GM12878 (cell line): Measurements from ENCODE around the gene SMPDL3B. TPM values are rescaled to one million over a fixed set of nuclear protein-coding genes. Genes with fewer than 3 reads are reported as not detected.

Source experiments
- CBX3 ChIP-seq: fragments of 200-600 bp; sonication (generic); IDR thresholded peaks from 2 replicates; pipeline ENCODE4 v1.6.1; 2016; ENCODE audit warnings: low read depth, borderline replicate concordance
- CHD2 ChIP-seq: IDR thresholded peaks from 2 replicates; pipeline ENCODE4 v1.6.1; 2011; ENCODE audit warnings: low read depth, low read length, improper control_type of control experiment, borderline replicate concordance
- EP300 ChIP-seq, 2 experiments: fragments of 150-350 bp in 1 of 2; IDR thresholded peaks; 2 replicates each; pipeline ENCODE4 v1.6.1; 2011 to 2012; ENCODE audit warnings: low read depth in 2 of 2, low read length in 2 of 2, borderline replicate concordance in 1 of 2, improper control_type of control experiment in 1 of 2, inconsistent platforms in 1 of 2; ENCODE audit not compliant: control insufficient read depth in 1 of 2
- ETV6 ChIP-seq, 2 experiments: fragments of 450-650 bp in 1 of 2; IDR thresholded peaks in 1 of 2; conservative IDR thresholded peaks in 1 of 2; 2 replicates each; pipeline ENCODE4 v1.6.1; 2014; ENCODE audit warnings: antibody characterized with exemption in 1 of 2, borderline replicate concordance in 1 of 2, low read depth in 1 of 2, mild to moderate bottlenecking in 1 of 2, moderate library complexity in 1 of 2
- FOXK2 ChIP-seq: fragments of 450-650 bp; IDR thresholded peaks from 2 replicates; pipeline ENCODE4 v1.6.1; 2017; ENCODE audit warnings: mild to moderate bottlenecking, moderate library complexity
- GABPA ChIP-seq: IDR thresholded peaks from 2 replicates; pipeline ENCODE4 v1.6.1; 2014; ENCODE audit warnings: antibody characterized with exemption, low read depth, mild to moderate bottlenecking, inconsistent platforms
- JUNB ChIP-seq: IDR thresholded peaks from 2 replicates; pipeline ENCODE4 v1.6.1; 2016; ENCODE audit warnings: antibody characterized with exemption, mild to moderate bottlenecking
- MEF2A ChIP-seq: IDR thresholded peaks from 2 replicates; pipeline ENCODE4 v1.6.1; 2011; ENCODE audit warnings: low read depth, mild to moderate bottlenecking, low read length, moderate library complexity; ENCODE audit not compliant: insufficient read depth
- MEF2B ChIP-seq: fragments of 450-650 bp; IDR thresholded peaks from 2 replicates; pipeline ENCODE4 v1.6.1; 2018; ENCODE audit warnings: mild to moderate bottlenecking, moderate library complexity; ENCODE audit not compliant: partially characterized antibody, poor library complexity, severe bottlenecking
- SMARCA5 ChIP-seq: fragments of 450-650 bp; IDR thresholded peaks from 2 replicates; pipeline ENCODE4 v1.6.1; 2017; ENCODE audit warnings: mild to moderate bottlenecking
- SPI1 ChIP-seq: IDR thresholded peaks from 2 replicates; pipeline ENCODE4 v1.6.1; 2011; ENCODE audit warnings: low read depth, mild to moderate bottlenecking, low read length, moderate library complexity, borderline replicate concordance; ENCODE audit not compliant: insufficient read depth
- STAT1 ChIP-seq: fragments of 450-650 bp; conservative IDR thresholded peaks from 2 replicates; pipeline ENCODE4 v1.6.1; 2014; ENCODE audit warnings: antibody characterized with exemption, mild to moderate bottlenecking
- TAF1 ChIP-seq: IDR thresholded peaks from 2 replicates; pipeline ENCODE4 v1.6.1; 2011; ENCODE audit warnings: mild to moderate bottlenecking, low read depth, low read length, borderline replicate concordance
- ZBED1 ChIP-seq: IDR thresholded peaks from 2 replicates; pipeline ENCODE4 v1.6.1; 2016; ENCODE audit warnings: borderline replicate concordance
- polyA plus RNA-seq, 11 experiments: library from polyadenylated mRNA; depleted of rRNA in 4 of 11; unstranded in 6 of 11; stranded (reverse) in 5 of 11; fragments of >200 nt; fragmentation: Nextera tagmentation in 4 of 11; fragmentation: Illumina TruSeq in 1 of 11; extraction: Ambion mirVana in 4 of 11; extraction: Trizol in 1 of 11; gene quantifications; 1 replicate in 1 of 11; 2 replicates in 10 of 11; pipeline versions ENCODE4 v1.2.1 to v1.2.3, GENCODE V29; 2011 to 2016; ENCODE audit warnings: inconsistent platforms in 2 of 11, missing spikeins in 2 of 11, low read depth in 1 of 11
- total RNA-seq, 4 experiments: library from RNA; depleted of rRNA in 3 of 4; stranded (reverse); fragments of >200 nt in 3 of 4; fragmentation: Illumina TruSeq in 1 of 4; extraction: Trizol in 1 of 4; gene quantifications; 2 replicates each; pipeline versions ENCODE4 v1.2.1 to v1.2.3, GENCODE V29; 2013 to 2021
- TF ChIP-seq, protein P1 (sequence below): IDR thresholded peaks from 2 replicates; pipeline ENCODE4 v1.6.1; 2012; ENCODE audit warnings: improper control_type of control experiment, low read depth, low read length; ENCODE audit not compliant: insufficient replicate concordance
- TF ChIP-seq, protein P2 (sequence below): fragments of 450-650 bp; IDR thresholded peaks from 2 replicates; pipeline ENCODE4 v1.6.1; 2017; ENCODE audit warnings: low read depth, mild to moderate bottlenecking, moderate library complexity
- TF ChIP-seq, protein P3 (sequence below): fragments of 450-650 bp; IDR thresholded peaks from 2 replicates; pipeline ENCODE4 v1.6.1; 2017; ENCODE audit warnings: mild to moderate bottlenecking, low read depth, inconsistent platforms; ENCODE audit not compliant: poor library complexity, severe bottlenecking

SMPDL3B gene
- total and polyA plus RNA-seq, 10 of the 15 experiments (the other 5 are each of a cell fraction or from before 2014, with no cell fraction given), result 0.56 to 2.7 (median 1.0) TPM

DNA sequence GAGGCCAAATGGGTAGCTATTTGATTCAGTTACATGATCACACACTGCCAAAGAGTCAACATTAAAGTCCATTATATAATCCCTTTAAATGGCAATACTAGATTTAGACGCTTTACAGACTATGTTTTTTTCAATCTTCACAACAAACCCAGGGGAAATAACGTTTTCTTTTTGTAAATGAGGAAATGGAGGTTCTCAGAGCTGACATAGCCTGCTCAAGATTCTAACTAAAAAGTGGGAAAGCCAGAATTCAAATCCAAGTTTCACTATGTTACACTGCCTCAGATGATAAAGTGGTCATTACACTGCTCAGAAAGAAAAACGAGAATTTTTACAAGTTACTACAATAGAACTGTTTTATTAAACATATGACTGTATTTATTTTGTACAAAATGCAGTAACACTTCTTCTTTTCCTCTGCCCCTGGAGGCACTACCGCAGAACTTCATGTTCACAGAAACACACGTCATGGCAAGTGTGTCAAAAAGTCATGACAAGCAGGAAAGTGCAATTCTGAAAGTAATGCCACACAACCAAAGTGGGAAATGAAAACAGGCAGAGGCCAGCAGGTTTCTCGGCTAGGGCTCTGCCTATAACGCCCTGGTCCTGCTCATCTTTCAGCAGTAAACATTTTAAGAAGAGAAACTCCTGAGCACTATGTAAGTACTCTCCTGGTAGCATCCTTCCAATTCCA lies 43.5 kb upstream of the SMPDL3B start (continued):
- TF ChIP-seq ZBED1, result 0 out of 2 replicates have a peak, but pooled peaks have one; percentile 45
- peak; percentile 19; the same call in 1 of the 2 replicates for TF ChIP-seq JUNB
- peak; percentile 61; the same call in 1 of the 2 replicates for TF ChIP-seq CHD2
- TF ChIP-seq, protein P1, sequence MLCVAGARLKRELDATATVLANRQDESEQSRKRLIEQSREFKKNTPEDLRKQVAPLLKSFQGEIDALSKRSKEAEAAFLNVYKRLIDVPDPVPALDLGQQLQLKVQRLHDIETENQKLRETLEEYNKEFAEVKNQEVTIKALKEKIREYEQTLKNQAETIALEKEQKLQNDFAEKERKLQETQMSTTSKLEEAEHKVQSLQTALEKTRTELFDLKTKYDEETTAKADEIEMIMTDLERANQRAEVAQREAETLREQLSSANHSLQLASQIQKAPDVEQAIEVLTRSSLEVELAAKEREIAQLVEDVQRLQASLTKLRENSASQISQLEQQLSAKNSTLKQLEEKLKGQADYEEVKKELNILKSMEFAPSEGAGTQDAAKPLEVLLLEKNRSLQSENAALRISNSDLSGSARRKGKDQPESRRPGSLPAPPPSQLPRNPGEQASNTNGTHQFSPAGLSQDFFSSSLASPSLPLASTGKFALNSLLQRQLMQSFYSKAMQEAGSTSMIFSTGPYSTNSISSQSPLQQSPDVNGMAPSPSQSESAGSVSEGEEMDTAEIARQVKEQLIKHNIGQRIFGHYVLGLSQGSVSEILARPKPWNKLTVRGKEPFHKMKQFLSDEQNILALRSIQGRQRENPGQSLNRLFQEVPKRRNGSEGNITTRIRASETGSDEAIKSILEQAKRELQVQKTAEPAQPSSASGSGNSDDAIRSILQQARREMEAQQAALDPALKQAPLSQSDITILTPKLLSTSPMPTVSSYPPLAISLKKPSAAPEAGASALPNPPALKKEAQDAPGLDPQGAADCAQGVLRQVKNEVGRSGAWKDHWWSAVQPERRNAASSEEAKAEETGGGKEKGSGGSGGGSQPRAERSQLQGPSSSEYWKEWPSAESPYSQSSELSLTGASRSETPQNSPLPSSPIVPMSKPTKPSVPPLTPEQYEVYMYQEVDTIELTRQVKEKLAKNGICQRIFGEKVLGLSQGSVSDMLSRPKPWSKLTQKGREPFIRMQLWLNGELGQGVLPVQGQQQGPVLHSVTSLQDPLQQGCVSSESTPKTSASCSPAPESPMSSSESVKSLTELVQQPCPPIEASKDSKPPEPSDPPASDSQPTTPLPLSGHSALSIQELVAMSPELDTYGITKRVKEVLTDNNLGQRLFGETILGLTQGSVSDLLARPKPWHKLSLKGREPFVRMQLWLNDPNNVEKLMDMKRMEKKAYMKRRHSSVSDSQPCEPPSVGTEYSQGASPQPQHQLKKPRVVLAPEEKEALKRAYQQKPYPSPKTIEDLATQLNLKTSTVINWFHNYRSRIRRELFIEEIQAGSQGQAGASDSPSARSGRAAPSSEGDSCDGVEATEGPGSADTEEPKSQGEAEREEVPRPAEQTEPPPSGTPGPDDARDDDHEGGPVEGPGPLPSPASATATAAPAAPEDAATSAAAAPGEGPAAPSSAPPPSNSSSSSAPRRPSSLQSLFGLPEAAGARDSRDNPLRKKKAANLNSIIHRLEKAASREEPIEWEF, result no peak
- TF ChIP-seq TAF1, result no peak
- TF ChIP-seq SMARCA5, result no peak
- TF ChIP-seq GABPA, result no peak
- peak; percentile 68 for TF ChIP-seq MEF2B
- TF ChIP-seq EP300 (IDR thresholded peaks at IDR 0.05; ENCODE audit: borderline replicate concordance in 1 of 2, control insufficient read depth in 1 of 2, low read depth in 2 of 2, low read length in 2 of 2), result peak; percentile 80 to 97; a peak in 3 of 4 replicates
- no peak for TF ChIP-seq MEF2A
- TF ChIP-seq ETV6 (conservative IDR thresholded peaks at IDR 0.05 in 1 of 2, IDR thresholded peaks at IDR 0.05 in 1 of 2; ENCODE audit: borderline replicate concordance in 1 of 2, low read depth in 1 of 2), result peak in 1 of 2 experiments; percentile 85; a peak in 2 of 4 replicates
- TF ChIP-seq SPI1, result peak; percentile 61
- TF ChIP-seq, protein P2, sequence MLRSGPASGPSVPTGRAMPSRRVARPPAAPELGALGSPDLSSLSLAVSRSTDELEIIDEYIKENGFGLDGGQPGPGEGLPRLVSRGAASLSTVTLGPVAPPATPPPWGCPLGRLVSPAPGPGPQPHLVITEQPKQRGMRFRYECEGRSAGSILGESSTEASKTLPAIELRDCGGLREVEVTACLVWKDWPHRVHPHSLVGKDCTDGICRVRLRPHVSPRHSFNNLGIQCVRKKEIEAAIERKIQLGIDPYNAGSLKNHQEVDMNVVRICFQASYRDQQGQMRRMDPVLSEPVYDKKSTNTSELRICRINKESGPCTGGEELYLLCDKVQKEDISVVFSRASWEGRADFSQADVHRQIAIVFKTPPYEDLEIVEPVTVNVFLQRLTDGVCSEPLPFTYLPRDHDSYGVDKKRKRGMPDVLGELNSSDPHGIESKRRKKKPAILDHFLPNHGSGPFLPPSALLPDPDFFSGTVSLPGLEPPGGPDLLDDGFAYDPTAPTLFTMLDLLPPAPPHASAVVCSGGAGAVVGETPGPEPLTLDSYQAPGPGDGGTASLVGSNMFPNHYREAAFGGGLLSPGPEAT, result peak; percentile 86
- TF ChIP-seq CBX3, result no peak
- no peak for TF ChIP-seq FOXK2
- no peak for TF ChIP-seq STAT1
- TF ChIP-seq, protein P3, sequence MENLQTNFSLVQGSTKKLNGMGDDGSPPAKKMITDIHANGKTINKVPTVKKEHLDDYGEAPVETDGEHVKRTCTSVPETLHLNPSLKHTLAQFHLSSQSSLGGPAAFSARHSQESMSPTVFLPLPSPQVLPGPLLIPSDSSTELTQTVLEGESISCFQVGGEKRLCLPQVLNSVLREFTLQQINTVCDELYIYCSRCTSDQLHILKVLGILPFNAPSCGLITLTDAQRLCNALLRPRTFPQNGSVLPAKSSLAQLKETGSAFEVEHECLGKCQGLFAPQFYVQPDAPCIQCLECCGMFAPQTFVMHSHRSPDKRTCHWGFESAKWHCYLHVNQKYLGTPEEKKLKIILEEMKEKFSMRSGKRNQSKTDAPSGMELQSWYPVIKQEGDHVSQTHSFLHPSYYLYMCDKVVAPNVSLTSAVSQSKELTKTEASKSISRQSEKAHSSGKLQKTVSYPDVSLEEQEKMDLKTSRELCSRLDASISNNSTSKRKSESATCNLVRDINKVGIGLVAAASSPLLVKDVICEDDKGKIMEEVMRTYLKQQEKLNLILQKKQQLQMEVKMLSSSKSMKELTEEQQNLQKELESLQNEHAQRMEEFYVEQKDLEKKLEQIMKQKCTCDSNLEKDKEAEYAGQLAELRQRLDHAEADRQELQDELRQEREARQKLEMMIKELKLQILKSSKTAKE, result peak; percentile 56
